ENCODE measurements around the gene TRIO. TPM values are rescaled to one million over a fixed set of nuclear protein-coding genes. Genes with fewer than 3 reads are reported as not detected.

Gene TRIO
- total RNA-seq, 1 donor from 2014 or later, result 223 TPM

- no peak overlapping the region for H3K4me3 Mint-ChIP-seq
- CTCF ChIA-PET, result interaction anchor here (0.8 to 2.2 kb wide), 2 partner anchors 32 to 157 kb away, joined by 3 to 13 read pairs; no protein-coding TSS in a partner anchor
- POLR2A ChIA-PET, result no interaction called here
- no peak overlapping the region for H3K27ac Mint-ChIP-seq
- no peak for ATAC-seq (ENCODE audit: low read depth)
- no peak for TF ChIP-seq CTCF (IDR thresholded peaks at IDR 0.05)
- no peaks in the 10 kb centered on the region for H3K36me3 Mint-ChIP-seq (ENCODE audit: low read depth)
- H3K4me1 Mint-ChIP-seq, result peaks cover 14% of the 10 kb centered on the region
- H3K27me3 Mint-ChIP-seq, result peaks cover 1% of the 10 kb centered on the region
- H3K9me3 Mint-ChIP-seq, result no peaks in the 10 kb centered on the region
- intact Hi-C loops (cut with micrococcal nuclease), result no loop called here
- DNase-seq, result no peak
Observed at GRCh38 chr5:14112998-14113652, 30.0 kb upstream of the TRIO start.

GRCh38 chr5:14114615-14115251, 28.4 kb upstream of the TRIO start:
- H3K27ac Mint-ChIP-seq, result no peak overlapping the region
- no peaks in the 10 kb centered on the region for H3K27me3 Mint-ChIP-seq
- no peaks in the 10 kb centered on the region for H3K9me3 Mint-ChIP-seq
- DNase-seq (no peak), ATAC-seq (ENCODE audit: low read depth) (no peak)
- intact Hi-C loops (cut with micrococcal nuclease), result no loop called here
- ChIA-PET POLR2A (no interaction called here), CTCF (no interaction called here)
- H3K4me1 Mint-ChIP-seq, result no peaks in the 10 kb centered on the region
- no peak overlapping the region for H3K4me3 Mint-ChIP-seq
- no peaks in the 10 kb centered on the region for H3K36me3 Mint-ChIP-seq (ENCODE audit: low read depth)
- TF ChIP-seq CTCF (IDR thresholded peaks at IDR 0.05), result no peak

GRCh38 chr5:14115323-14115895, 27.7 kb upstream of the TRIO start:
- H3K36me3 Mint-ChIP-seq (ENCODE audit: low read depth), result no peaks in the 10 kb centered on the region
- H3K9me3 Mint-ChIP-seq, result no peaks in the 10 kb centered on the region
- no peaks in the 10 kb centered on the region for H3K27me3 Mint-ChIP-seq
- TF ChIP-seq CTCF (IDR thresholded peaks at IDR 0.05), result no peak
- DNase-seq (no peak), ATAC-seq (ENCODE audit: low read depth) (no peak)
- CTCF ChIA-PET, result no interaction called here
- no peak overlapping the region for H3K27ac Mint-ChIP-seq
- POLR2A ChIA-PET, result no interaction called here
- no peak overlapping the region for H3K4me3 Mint-ChIP-seq
- intact Hi-C loops (cut with micrococcal nuclease), result no loop called here
- H3K4me1 Mint-ChIP-seq, result no peaks in the 10 kb centered on the region

GRCh38 chr5:14118551-14119320, 24.4 kb upstream of the TRIO start:
- CTCF ChIA-PET, result no interaction called here
- no peak overlapping the region for H3K27ac Mint-ChIP-seq
- no peak for ATAC-seq (ENCODE audit: low read depth)
- POLR2A ChIA-PET, result no interaction called here
- H3K9me3 Mint-ChIP-seq, result no peaks in the 10 kb centered on the region
- H3K36me3 Mint-ChIP-seq (ENCODE audit: low read depth), result no peaks in the 10 kb centered on the region
- no peak for TF ChIP-seq CTCF (IDR thresholded peaks at IDR 0.05)
- no peak overlapping the region for H3K4me3 Mint-ChIP-seq
- no peak for DNase-seq
- intact Hi-C loops (cut with micrococcal nuclease), result no loop called here
- H3K27me3 Mint-ChIP-seq, result no peaks in the 10 kb centered on the region
- H3K4me1 Mint-ChIP-seq, result no peaks in the 10 kb centered on the region

GRCh38 chr5:14120176-14120575, 23.0 kb upstream of the TRIO start:
- intact Hi-C loops (cut with micrococcal nuclease), result no loop called here
- H3K4me1 Mint-ChIP-seq, result no peaks in the 10 kb centered on the region
- no peak overlapping the region for H3K27ac Mint-ChIP-seq
- no peaks in the 10 kb centered on the region for H3K9me3 Mint-ChIP-seq
- no peak for ATAC-seq (ENCODE audit: low read depth)
- ChIA-PET CTCF (interaction anchor here (1.1 kb wide), 1 partner anchor 12 kb away, joined by 3 read pairs; no protein-coding TSS in a partner anchor), POLR2A (no interaction called here)
- DNase-seq, result no peak
- no peak overlapping the region for H3K4me3 Mint-ChIP-seq
- TF ChIP-seq CTCF (IDR thresholded peaks at IDR 0.05), result no peak
- H3K36me3 Mint-ChIP-seq (ENCODE audit: low read depth), result no peaks in the 10 kb centered on the region
- no peaks in the 10 kb centered on the region for H3K27me3 Mint-ChIP-seq
